Right lobe of liver (tissue), 4 donors: Measurements from ENCODE around the gene GSN.

Experiments used
- CTCF ChIP-seq, 4 donors: fragments of 200-600 bp in 3 of 4; fragments of 450-650 bp in 1 of 4; IDR thresholded peaks; one replicate each; pipeline versions ENCODE4 v1.5.1 to v1.8.0; 2016 to 2022; ENCODE audit warnings: antibody characterized with exemption in 4 of 4, mild to moderate bottlenecking in 2 of 4
- POLR2A ChIP-seq: fragments of 450-650 bp; IDR thresholded peaks from one replicate; pipeline ENCODE4 v1.6.1; 2017; ENCODE audit warnings: antibody characterized with exemption, mild to moderate bottlenecking
- donor health status: DM: no; HTN: no; CAD: no.
- donor health status: DM: no; HTN: no; CAD: no.
- donor health status: DM: no; HTN: yes; CAD: no.

- no peak for TF ChIP-seq CTCF (IDR thresholded peaks at IDR 0.05)
- TF ChIP-seq POLR2A: no peak
Observed at GRCh38 chr9:121358751-121359150, 90.8 kb downstream of the GSN start.
